Activated T-helper 1 cell treated with Interleukin-2 at 50 U/mL for 16 hours (primary cell): Measurements from ENCODE around the gene GPX7.

Source experiments
- DNase-seq: peaks from one replicate; pipeline ENCODE4 v3.0.0-alpha.2; 2020; ENCODE audit warnings: low read depth

Gene GPX7

DNA sequence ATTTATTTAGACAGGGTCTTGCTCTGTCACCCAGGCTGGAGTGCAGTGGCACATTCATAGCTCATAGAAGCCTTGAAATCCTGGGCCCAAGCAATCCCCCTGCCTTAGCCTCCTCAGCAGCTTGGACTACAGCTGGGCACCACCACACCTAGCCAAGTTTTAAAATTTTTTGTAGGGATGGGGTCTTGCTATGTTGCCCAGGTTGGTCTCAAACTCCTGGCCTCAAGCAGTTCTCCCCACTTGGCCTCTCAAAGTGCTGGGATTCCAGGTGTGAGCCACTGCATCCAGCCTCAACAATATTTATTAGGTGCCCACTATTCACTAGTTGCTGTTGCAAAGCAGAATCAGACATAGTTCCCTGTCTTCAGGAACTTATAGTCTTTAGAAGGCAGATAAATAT lies 14.1 kb upstream of the GPX7 start:
- no peak for DNase-seq

DNA sequence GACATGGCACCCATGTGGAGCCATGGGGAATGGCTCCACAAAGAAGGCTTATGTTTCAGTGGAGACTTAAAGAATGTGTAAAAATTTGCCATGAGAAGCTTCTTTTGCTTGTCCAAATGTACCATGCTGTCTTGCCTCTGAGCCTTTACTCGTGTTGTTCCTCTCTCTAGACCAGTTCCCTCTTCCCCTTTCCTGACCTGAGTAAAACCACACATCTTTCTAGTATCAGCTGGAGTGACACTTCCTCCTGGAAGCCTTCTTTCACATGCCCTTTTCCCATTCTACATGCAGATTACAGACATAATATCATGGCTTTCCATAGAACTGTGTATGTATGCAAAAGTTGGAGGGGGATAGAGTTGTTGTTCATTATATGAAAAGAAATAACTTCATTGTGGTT lies 13.6 kb upstream of the GPX7 start:
- DNase-seq, result no peak

GRCh38 chr1:52590266-52590665 lies 11.9 kb upstream of the GPX7 start:
- no peak for DNase-seq

GRCh38 chr1:52592637-52593323 lies 9.4 kb upstream of the GPX7 start:
- no peak for DNase-seq

DNA sequence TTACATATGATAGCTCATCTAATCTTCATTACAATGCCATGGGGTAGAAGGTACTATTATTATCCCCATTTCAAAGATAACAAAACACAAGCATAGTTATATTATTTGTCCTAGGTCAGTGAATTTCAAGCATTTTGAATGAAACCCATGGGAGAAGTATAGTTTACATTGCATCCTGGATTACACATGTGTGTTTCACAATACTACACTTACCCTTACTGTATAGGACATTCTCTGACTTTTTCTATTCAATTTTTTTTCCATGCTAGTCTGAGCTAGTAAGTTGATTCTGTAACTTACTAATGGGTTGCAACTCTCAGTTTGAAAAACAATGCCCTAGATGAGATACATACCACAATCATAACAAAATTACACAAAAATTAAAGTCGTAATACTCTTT lies 8.7 kb upstream of the GPX7 start:
- DNase-seq, result no peak

DNA sequence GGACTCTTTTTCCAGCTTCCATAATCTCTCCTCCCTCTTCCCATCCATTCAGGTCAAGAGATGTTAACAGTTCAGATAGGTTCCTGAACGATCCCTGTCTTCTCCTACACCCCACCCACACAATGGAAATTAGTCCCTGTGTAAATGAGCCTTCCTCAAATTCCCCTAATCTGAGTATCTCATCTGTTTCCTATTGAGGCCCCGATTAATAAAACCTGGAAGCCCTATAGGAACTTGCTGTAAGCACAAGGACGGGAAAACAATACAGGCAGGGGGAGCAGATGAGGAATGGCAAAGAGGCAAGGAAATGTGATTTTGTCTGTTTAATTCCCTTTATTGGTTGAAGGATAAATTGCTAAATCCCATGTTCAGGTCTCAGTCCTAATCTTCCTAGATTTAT lies 7.1 kb upstream of the GPX7 start:
- no peak for DNase-seq

GRCh38 chr1:52597912-52598311 lies 4.3 kb upstream of the GPX7 start:
- DNase-seq, result no peak

DNA sequence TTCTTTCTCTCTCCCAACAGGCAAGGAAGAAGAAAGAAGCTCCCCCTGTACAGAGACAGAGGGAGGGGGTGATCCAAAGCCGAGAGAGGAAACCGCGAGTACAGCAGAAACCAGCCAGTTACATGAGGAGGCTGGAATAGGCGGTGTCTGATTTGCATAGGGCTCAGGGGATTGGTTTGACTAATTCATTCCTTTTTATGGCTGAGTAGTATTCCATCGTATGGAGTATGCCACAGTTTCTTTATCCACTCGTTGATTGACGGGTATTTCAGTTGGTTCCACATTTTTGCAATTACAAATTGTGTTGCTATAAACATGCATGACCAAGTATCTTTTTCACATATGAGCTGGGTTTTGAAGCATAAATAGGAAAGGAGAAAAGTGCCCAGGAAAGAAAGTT lies 3.4 kb upstream of the GPX7 start:
- DNase-seq, result no peak

DNA sequence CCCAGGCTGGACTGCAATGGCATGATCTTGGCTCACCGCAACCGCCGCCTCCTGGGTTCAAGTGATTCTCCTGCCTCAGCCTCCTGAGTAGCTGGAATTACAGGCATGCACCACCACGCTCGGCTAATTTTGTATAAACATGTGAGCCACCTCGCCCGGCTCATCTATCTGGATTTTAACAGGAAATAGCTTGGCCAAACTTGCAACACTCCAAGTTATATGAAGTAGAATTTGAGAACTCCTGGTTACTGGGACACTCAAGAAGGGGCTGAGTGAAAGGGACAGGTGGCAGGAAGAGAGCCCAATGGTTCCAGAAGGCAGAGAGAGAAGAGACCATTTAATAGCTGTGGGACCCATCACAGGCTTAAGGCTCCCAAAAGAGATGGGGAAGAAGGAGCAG lies 2.9 kb upstream of the GPX7 start:
- no peak for DNase-seq

DNA sequence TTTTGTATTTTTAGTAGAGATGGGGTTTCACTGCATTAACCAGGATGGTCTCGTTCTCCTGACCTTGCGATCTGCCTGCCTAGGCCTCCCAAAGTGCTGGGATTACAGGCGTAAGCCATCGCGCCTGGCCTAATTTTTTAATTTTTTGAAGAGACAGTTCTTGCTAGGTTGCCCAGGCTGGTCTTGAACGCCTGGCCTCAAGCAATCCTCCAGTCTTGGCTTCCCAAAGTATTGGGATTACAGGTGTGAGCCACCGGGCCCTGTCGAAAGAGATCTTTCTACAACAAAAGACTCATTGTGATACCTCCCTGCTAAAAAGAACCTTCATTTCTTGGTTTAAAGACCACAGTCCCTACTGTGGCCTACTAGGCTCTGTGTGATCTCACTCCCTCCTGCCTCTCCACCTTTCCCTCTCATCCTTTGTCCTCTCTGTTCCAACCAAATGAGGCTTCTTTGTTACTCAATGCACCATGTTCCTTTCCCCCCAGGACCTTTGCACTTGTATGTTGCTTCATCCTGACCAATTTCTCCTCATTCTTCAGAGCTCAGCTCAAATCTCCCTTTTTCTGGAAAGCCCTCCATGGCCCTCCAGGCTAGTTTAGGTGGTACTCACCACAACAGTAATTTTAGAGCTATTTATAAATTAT lies 1.5 kb upstream of the GPX7 start:
- DNase-seq, result no peak

DNA sequence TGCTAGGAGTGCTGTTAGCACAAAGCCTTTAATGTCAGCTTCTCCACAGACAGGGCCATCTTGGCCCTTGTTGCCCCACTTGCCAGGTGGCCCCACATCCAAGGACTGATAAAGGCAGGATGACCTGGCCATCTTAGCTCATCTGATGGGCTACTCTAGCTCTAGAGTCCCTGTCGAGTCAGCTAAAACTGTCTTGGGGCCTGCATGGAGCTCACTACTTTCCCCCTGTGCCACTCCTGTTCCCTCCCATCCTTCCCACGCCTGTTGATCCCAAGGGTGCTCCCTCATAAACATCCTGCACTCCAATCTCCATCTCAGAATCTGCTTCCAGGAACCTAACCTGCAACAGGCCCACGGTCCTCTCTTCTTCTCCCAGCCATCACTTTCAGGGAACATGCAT lies 652 bp upstream of the GPX7 start:
- no peak for DNase-seq

DNA sequence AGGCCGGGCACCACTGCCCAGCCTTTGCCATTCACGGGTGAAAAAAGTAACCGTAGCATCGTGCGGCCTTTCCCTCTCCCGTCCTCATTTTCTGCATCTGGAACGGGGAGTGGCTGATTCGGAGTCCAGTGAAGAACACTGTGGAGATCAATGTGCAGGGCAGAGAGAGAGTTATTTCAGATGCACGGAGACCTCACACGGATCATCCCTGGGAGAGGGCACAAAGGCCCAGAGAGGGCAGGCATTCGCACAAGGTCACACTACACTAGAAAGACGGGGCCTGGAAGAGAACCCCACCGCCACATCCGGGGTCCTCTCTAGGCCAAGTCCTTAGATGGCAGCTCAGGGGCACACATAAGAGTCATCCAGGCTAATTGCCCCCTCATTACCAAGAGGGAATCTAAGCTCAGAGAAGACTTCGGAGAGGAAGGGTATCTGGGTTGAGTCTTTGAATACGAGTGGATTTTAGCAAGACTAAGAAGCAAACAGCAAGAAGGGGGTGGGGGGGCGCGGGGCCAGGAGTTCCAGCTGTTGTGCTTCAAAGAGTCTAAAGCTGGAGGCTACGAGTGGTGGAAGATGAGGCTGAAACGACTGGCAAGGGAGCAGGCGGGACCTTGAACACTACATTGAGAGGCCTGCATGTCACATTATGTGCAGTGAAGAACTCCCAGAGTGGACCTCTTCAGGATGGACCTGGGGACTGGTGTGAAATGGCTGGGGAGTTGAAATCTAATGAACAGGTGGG lies 857 bp downstream of the GPX7 start:
- DNase-seq, result peak; percentile 5

- DNase-seq, result no peak
Observed at GRCh38 chr1:52603630-52604029, 1.5 kb downstream of the GPX7 start.

GRCh38 chr1:52604063-52604770 lies 2.0 kb downstream of the GPX7 start:
- no peak for DNase-seq

GRCh38 chr1:52613636-52614373 lies 11.6 kb downstream of the GPX7 start:
- no peak for DNase-seq

- DNase-seq, result no peak
Observed at GRCh38 chr1:52614671-52615070, 12.5 kb downstream of the GPX7 start.

DNA sequence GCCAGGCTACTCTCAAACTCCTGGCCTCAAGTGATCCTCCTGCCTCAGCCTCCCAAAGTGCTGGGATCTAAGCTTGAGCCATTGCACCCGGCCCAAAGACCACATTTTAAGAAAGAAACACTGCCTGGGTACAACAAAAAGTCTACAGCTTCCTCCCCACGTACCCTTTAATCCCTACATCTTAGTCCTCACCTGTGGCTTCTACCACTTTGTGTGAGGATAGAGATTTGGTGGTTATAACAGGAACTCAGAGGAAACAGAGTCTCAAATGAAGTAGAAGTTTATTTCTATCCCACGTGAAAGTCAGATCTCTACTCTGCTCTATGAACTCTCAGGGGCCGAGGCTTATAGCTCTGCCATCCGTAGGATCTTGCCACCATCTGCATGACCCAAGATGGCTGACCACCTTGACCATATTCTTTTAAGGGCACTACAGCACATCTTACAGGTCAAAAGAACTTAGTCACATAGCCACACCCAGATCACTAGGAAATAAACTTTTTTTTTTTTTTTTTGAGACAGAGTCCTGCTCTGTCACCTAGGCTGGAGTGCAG lies 13.4 kb downstream of the GPX7 start:
- no peak for DNase-seq

DNA sequence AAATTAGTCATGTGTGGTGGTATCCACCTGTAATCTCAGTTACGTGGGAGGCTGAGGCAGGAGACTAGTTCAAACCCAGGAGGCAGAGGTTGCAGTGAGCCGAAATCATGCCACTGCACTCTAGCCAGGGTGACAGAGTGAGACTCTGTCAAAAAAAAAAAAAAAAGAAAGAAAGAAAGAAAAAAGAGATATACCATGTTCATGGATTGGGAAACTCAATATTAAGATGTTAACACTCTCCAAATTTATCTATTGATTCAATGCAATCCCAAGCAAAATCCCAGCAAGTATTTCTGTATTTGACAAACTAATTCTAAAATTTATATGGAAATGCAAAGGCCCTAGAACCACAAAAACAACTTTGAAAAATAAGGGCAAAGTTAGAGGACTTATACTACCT lies 19.8 kb downstream of the GPX7 start:
- DNase-seq, result no peak

GRCh38 chr1:52623812-52624211 lies 21.6 kb downstream of the GPX7 start:
- DNase-seq, result no peak

GRCh38 chr1:52627028-52627427 lies 24.9 kb downstream of the GPX7 start:
- no peak for DNase-seq

- no peak for DNase-seq
Observed at GRCh38 chr1:52628614-52629324, 26.6 kb downstream of the GPX7 start.
